SK-N-SH (cell line): ENCODE results near the gene SMYD3. TPM values are rescaled to one million over a fixed set of nuclear protein-coding genes. Genes with fewer than 3 reads are reported as not detected.
A peak's percentile ranks its signal among the peaks of the same experiment; 100 is the strongest.

ENCODE experiments used
- CTCF ChIA-PET: fragments of 300-600, 350-600 bp; formaldehyde crosslinking; extraction: SDS; loops from one replicate; lab custom pipeline; 2021; lab: Yijun Ruan, JAX
- POLR2A ChIA-PET: fragments of 350-600 bp; sonication (Branson Sonifier 250); formaldehyde crosslinking; extraction: SDS; loops from one replicate; lab custom pipeline; 2020; ENCODE audit warnings: antibody characterized with exemption, inconsistent platforms; lab: Yijun Ruan, JAX
- DNase-seq: peaks from one replicate; pipeline ENCODE4 v3.0.0; 2012
- H2AFZ ChIP-seq: fragments of 200-600 bp; sonication (generic); 2 replicates; pipeline ENCODE4 v1.8.1; 2016; ENCODE audit warnings: antibody characterized with exemption, mild to moderate bottlenecking, low read depth
- H3F3A ChIP-seq: fragments of 200-600 bp; sonication (generic); replicated peaks from 2 replicates; pipeline ENCODE3; 2016; ENCODE audit warnings: antibody characterized with exemption, mild to moderate bottlenecking; ENCODE audit not compliant: insufficient read depth
- H3K27ac ChIP-seq, 2 experiments: fragments of 200-500 bp in 1 of 2; fragments of 200-600 bp in 1 of 2; sonication (Bioruptor generic) in 1 of 2; sonication (generic), shearing (Covaris generic) in 1 of 2; 2 replicates each; pipeline versions ENCODE4 v1.5.1 to v1.6.1; 2014 to 2016; ENCODE audit warnings: low read depth in 2 of 2, inconsistent platforms in 1 of 2, low read length in 1 of 2, mild to moderate bottlenecking in 1 of 2, mixed read lengths in 1 of 2
- H3K27me3 ChIP-seq: fragments of 200-600 bp; sonication (generic), shearing (Covaris generic); 2 replicates; pipeline ENCODE4 v1.6.1; 2016; ENCODE audit warnings: mixed run types; ENCODE audit not compliant: insufficient read depth
- H3K36me3 ChIP-seq, 2 experiments: fragments of 200-500 bp in 1 of 2; fragments of 200-600 bp in 1 of 2; sonication (Bioruptor generic) in 1 of 2; sonication (generic) in 1 of 2; replicated peaks in 1 of 2; 2 replicates each; pipeline versions ENCODE3 to v1.5.1; 2014 to 2016; ENCODE audit warnings: low read length in 1 of 2, mild to moderate bottlenecking in 1 of 2; ENCODE audit not compliant: insufficient read depth in 2 of 2, control insufficient read depth in 1 of 2
- H3K4me1 ChIP-seq, 2 experiments: fragments of 200-500 bp in 1 of 2; fragments of 200-600 bp in 1 of 2; sonication (Bioruptor generic) in 1 of 2; sonication (generic), shearing (Covaris generic) in 1 of 2; 2 replicates each; pipeline versions ENCODE4 v1.5.1 to v1.6.1; 2014 to 2016; ENCODE audit warnings: low read depth in 1 of 2, low read length in 1 of 2, mixed run types in 1 of 2; ENCODE audit not compliant: insufficient read depth in 2 of 2, control insufficient read depth in 1 of 2
- H3K4me2 ChIP-seq: fragments of 200-600 bp; sonication (generic), shearing (Covaris generic); 2 replicates; pipeline ENCODE4 v1.6.1; 2017; ENCODE audit warnings: mixed run types
- H3K4me3 ChIP-seq, 2 experiments: fragments of 200-500 bp in 1 of 2; fragments of 200-600 bp in 1 of 2; sonication (Bioruptor generic) in 1 of 2; sonication (generic), shearing (Covaris generic) in 1 of 2; 2 replicates each; pipeline versions ENCODE4 v1.5.1 to v1.8.1; 2014 to 2016; ENCODE audit warnings: low read depth in 2 of 2, inconsistent platforms in 1 of 2, low read length in 1 of 2, mild to moderate bottlenecking in 1 of 2, mixed read lengths in 1 of 2, moderate library complexity in 1 of 2
- H3K79me2 ChIP-seq: fragments of 200-600 bp; sonication (generic); 2 replicates; pipeline ENCODE4 v1.8.1; 2017; ENCODE audit warnings: mild to moderate bottlenecking; ENCODE audit not compliant: insufficient read depth
- H3K9ac ChIP-seq: fragments of 200-600 bp; sonication (generic); 2 replicates; pipeline ENCODE4 v1.6.1; 2017; ENCODE audit warnings: mixed run types
- H3K9me2 ChIP-seq: fragments of 200-600 bp; sonication (generic); 2 replicates; pipeline ENCODE4 v1.6.1; 2017; ENCODE audit warnings: mixed run types
- H3K9me3 ChIP-seq: fragments of 200-600 bp; sonication (generic); 2 replicates; pipeline ENCODE4 v1.6.1; 2017; ENCODE audit warnings: mixed run types, mild to moderate bottlenecking, moderate library complexity
- H4K20me1 ChIP-seq: fragments of 200-600 bp; sonication (generic); 2 replicates; pipeline ENCODE4 v1.6.1; 2017; ENCODE audit warnings: mild to moderate bottlenecking, mixed run types; ENCODE audit not compliant: insufficient read depth
- CTCF ChIP-seq: fragments of 200-600 bp; sonication (generic); IDR thresholded peaks from 2 replicates; pipeline ENCODE4 v1.6.1; 2017; ENCODE audit warnings: antibody characterized with exemption, mild to moderate bottlenecking, moderate library complexity
- EP300 ChIP-seq, 2 experiments: IDR thresholded peaks; 2 replicates each; pipeline versions ENCODE4 v1.4.0 to v1.6.1; 2012; ENCODE audit warnings: borderline replicate concordance in 1 of 2, low read depth in 1 of 2, low read length in 1 of 2
- FOXJ3 ChIP-seq: sonication (generic); formaldehyde crosslinking; IDR thresholded peaks from 2 replicates; pipeline ENCODE4 v1.5.1; 2020; ENCODE audit warnings: mild to moderate bottlenecking, missing genetic modification reagents
- GATA2 ChIP-seq: sonication (generic); formaldehyde crosslinking; IDR thresholded peaks from 2 replicates; pipeline ENCODE4 v1.5.0; 2020; ENCODE audit warnings: mild to moderate bottlenecking, missing genetic modification reagents
- MXI1 ChIP-seq: IDR thresholded peaks from 2 replicates; pipeline ENCODE4 v1.6.1; 2012; ENCODE audit warnings: mild to moderate bottlenecking, low read depth, low read length, improper control_type of control experiment
- NFIC ChIP-seq: IDR thresholded peaks from 2 replicates; pipeline ENCODE4 v1.4.0; 2012; ENCODE audit warnings: borderline replicate concordance
- PBX3 ChIP-seq: IDR thresholded peaks from 2 replicates; pipeline ENCODE4; 2012
- RAD21 ChIP-seq: IDR thresholded peaks from 2 replicates; pipeline ENCODE4 v1.6.1; 2012; ENCODE audit warnings: mild to moderate bottlenecking, low read length
- RCOR1 ChIP-seq: fragments of 150-350 bp; IDR thresholded peaks from 2 replicates; pipeline ENCODE4 v1.6.1; 2017; ENCODE audit warnings: antibody characterized with exemption, low read length
- RFX5 ChIP-seq: IDR thresholded peaks from 2 replicates; pipeline ENCODE4 v1.6.1; 2012; ENCODE audit warnings: mild to moderate bottlenecking, improper control_type of control experiment, low read length
- RXRA ChIP-seq: IDR thresholded peaks from 2 replicates; pipeline ENCODE4 v1.4.0; 2012; ENCODE audit warnings: low read depth, mild to moderate bottlenecking, borderline replicate concordance
- TAF1 ChIP-seq: IDR thresholded peaks from 2 replicates; pipeline ENCODE4 v1.6.1; 2012; ENCODE audit warnings: low read depth, mild to moderate bottlenecking, low read length, moderate library complexity, borderline replicate concordance
- TCF12 ChIP-seq: IDR thresholded peaks from 2 replicates; pipeline ENCODE4 v1.4.0; 2012
- USF2 ChIP-seq: fragments of 150-350 bp; IDR thresholded peaks from 2 replicates; pipeline ENCODE4 v1.6.1; 2017; ENCODE audit warnings: antibody characterized with exemption, low read length, low read depth, borderline replicate concordance
- ZBTB33 ChIP-seq: IDR thresholded peaks from 2 replicates; pipeline ENCODE4 v1.4.0; 2012; ENCODE audit warnings: low read depth, borderline replicate concordance
- WGBS: methylation state at CpG from one replicate; pipeline ENCODE4 v1.1.6; 2017; ENCODE audit warnings: low lambda C conversion rate; 5-methylcytosine and 5-hydroxymethylcytosine counted together
- polyA plus RNA-seq, 3 experiments: library from polyadenylated mRNA; depleted of rRNA; stranded (reverse); fragments of >200 nt; gene quantifications; 2 replicates each; pipeline ENCODE4 v1.2.3, GENCODE V29; 2012

The SMYD3 gene
- polyA plus RNA-seq, 1 of the 3 experiments (the other 2 are of a cell fraction), result 31.4 TPM

- peaks cover 0 to 4% of the 10 kb centered on the region in 2 experiments for H3K36me3 ChIP-seq
- no peak overlapping the region for H2AFZ ChIP-seq
- H3K9ac ChIP-seq, result no peak overlapping the region
- CTCF ChIA-PET, result interaction anchor here (1.2 to 1.6 kb wide), 2 partner anchors 10 to 15 kb away, joined by 3 to 5 read pairs; no protein-coding TSS in a partner anchor
- no peak for TF ChIP-seq RAD21
- no peak for TF ChIP-seq TAF1
- TF ChIP-seq USF2, result no peak
- no peak for TF ChIP-seq CTCF
- TF ChIP-seq NFIC, result no peak
- TF ChIP-seq GATA2 (CRISPR knock-in tag), result no peak
- no peak for TF ChIP-seq MXI1
- no peak for TF ChIP-seq RFX5
- TF ChIP-seq ZBTB33, result no peak
- TF ChIP-seq FOXJ3 (CRISPR knock-in tag), result no peak
- TF ChIP-seq, all 33 proteins: peak for 0
- no peaks in the 10 kb centered on the region for H3K79me2 ChIP-seq
- no peak overlapping the region for H3K4me2 ChIP-seq
- H4K20me1 ChIP-seq, result no peaks in the 10 kb centered on the region
- H3K9me2 ChIP-seq, result no peaks in the 10 kb centered on the region
- H3K27me3 ChIP-seq, result no peaks in the 10 kb centered on the region
- peaks cover 8 to 10% of the 10 kb centered on the region in 2 experiments; a peak in 3 of 4 replicates for H3K4me1 ChIP-seq
- H3K4me3 ChIP-seq, result no peak overlapping the region
- 89% methylated on average over 3 of the region's 3 CpGs for WGBS
- DNase-seq, result no peak
- H3F3A ChIP-seq, result peaks cover 12% of the 10 kb centered on the region
- no peaks in the 10 kb centered on the region for H3K9me3 ChIP-seq
- H3K27ac ChIP-seq, result peak overlapping the region in 1 of 2 experiments; percentile 43; a peak in 2 of 4 replicates
- POLR2A ChIA-PET, result no interaction called here
Observed at GRCh38 chr1:246309247-246309884, 197.7 kb downstream of the SMYD3 start.

- no peaks in the 10 kb centered on the region for H4K20me1 ChIP-seq
- CTCF ChIA-PET, result interaction anchor here (1.6 kb wide), 1 partner anchor 14 kb away, joined by 3 read pairs; no protein-coding TSS in a partner anchor
Observed at GRCh38 chr1:246308533-246309075, 198.5 kb downstream of the SMYD3 start.

More at GRCh38 chr1:246308533-246309075, 198.5 kb downstream of the SMYD3 start:
- H3K79me2 ChIP-seq, result no peaks in the 10 kb centered on the region
- TF ChIP-seq TAF1 (no peak), RXRA (no peak), TCF12 (peak; percentile 45; the same call in 1 of the 2 replicates), PBX3 (peak; percentile 59; the same call in 1 of the 2 replicates), RCOR1 (0 out of 2 replicates have a peak, but pooled peaks have one; percentile 12), EP300 (IDR thresholded peaks at IDR 0.05; ENCODE audit: borderline replicate concordance in 1 of 2, low read depth in 1 of 2, low read length in 1 of 2) (0 out of 4 replicates have a peak, but pooled peaks of 1 of the 2 experiments have one; percentile 13)
- TF ChIP-seq, all 33 proteins: peak for 4
- peaks cover 8 to 10% of the 10 kb centered on the region in 2 experiments; a peak in 3 of 4 replicates for H3K4me1 ChIP-seq
- H3K9me2 ChIP-seq, result no peaks in the 10 kb centered on the region
- POLR2A ChIA-PET, result no interaction called here
- H3K27ac ChIP-seq, result peak overlapping the region; percentile 43 to 52; a peak in 3 of 4 replicates
- H3F3A ChIP-seq, result peaks cover 12% of the 10 kb centered on the region
- H3K9me3 ChIP-seq, result no peaks in the 10 kb centered on the region
- no peak overlapping the region for H3K9ac ChIP-seq
- H2AFZ ChIP-seq, result no peak overlapping the region
- DNase-seq, result peak; percentile 35
- no peak overlapping the region for H3K4me3 ChIP-seq
- no peak overlapping the region for H3K4me2 ChIP-seq
- 43% methylated on average over 3 of the region's 3 CpGs for WGBS
- no peaks in the 10 kb centered on the region for H3K27me3 ChIP-seq
- peaks cover 0 to 4% of the 10 kb centered on the region in 2 experiments for H3K36me3 ChIP-seq
